Dermis microvascular lymphatic vessel endothelial cell (primary cell): Measurements from ENCODE around the gene IMMP2L. TPM values are rescaled to one million over a fixed set of nuclear protein-coding genes. Genes with fewer than 3 reads are reported as not detected.
A peak's percentile ranks its signal among the peaks of the same experiment; 100 is the strongest.
"Not testable (repeated sequence)": the region's sequence is repeated elsewhere in the genome, so short reads cannot be mapped to it uniquely, and the experiment has no call there.

Experiments
- DNase-seq, 2 donors: peaks; one replicate each; pipeline versions ENCODE4 v3.0.0 to v3.0.0-alpha.2; 2010; ENCODE audit warnings: low read depth in 2 of 2
- total RNA-seq: library from RNA; depleted of rRNA; stranded (reverse); fragments of >200 nt; gene quantifications from 2 replicates; pipeline ENCODE4 v1.2.1, GENCODE V29; 2014

The IMMP2L gene
- total RNA-seq, 1 donor from 2014 or later: 6.0 TPM

GRCh38 chr7:111080495-111081105 is 481.7 kb downstream of the IMMP2L start:
- DNase-seq: no peak

- DNase-seq: no peak
These were observed 485.3 kb downstream of the IMMP2L start for GRCh38 chr7:111077001-111077400.

GRCh38 chr7:111076205-111076604 is 486.1 kb downstream of the IMMP2L start:
- no peak for DNase-seq

- no peak for DNase-seq
These were observed 486.8 kb downstream of the IMMP2L start for GRCh38 chr7:111075498-111075897.

- no peak for DNase-seq
These were observed 487.5 kb downstream of the IMMP2L start for GRCh38 chr7:111074748-111075146.

GRCh38 chr7:111074071-111074747 is 488.1 kb downstream of the IMMP2L start:
- DNase-seq: peak in 1 of 2 donors; percentile 5

GRCh38 chr7:111072658-111073057 is 489.6 kb downstream of the IMMP2L start:
- DNase-seq: not testable (repeated sequence)

- no peak for DNase-seq
These were observed 490.7 kb downstream of the IMMP2L start for GRCh38 chr7:111071556-111071955.

- no peak for DNase-seq
These were observed 493.7 kb downstream of the IMMP2L start for GRCh38 chr7:111068618-111069017.

GRCh38 chr7:111067682-111068081 is 494.6 kb downstream of the IMMP2L start:
- DNase-seq: no peak

- DNase-seq: no peak
These were observed 495.0 kb downstream of the IMMP2L start for GRCh38 chr7:111067251-111067650.

- no peak for DNase-seq
These were observed 499.1 kb downstream of the IMMP2L start for GRCh38 chr7:111063166-111063565.

- no peak for DNase-seq
These were observed 502.5 kb downstream of the IMMP2L start for GRCh38 chr7:111059833-111060232.

GRCh38 chr7:111057066-111057465 is 505.2 kb downstream of the IMMP2L start:
- DNase-seq: no peak

- no peak for DNase-seq
These were observed 505.9 kb downstream of the IMMP2L start for GRCh38 chr7:111056371-111056770.

GRCh38 chr7:111053035-111053434 is 509.3 kb downstream of the IMMP2L start:
- DNase-seq: peak in 1 of 2 donors; percentile 4

GRCh38 chr7:111051832-111052231 is 510.5 kb downstream of the IMMP2L start:
- DNase-seq: no peak

GRCh38 chr7:111050875-111051416 is 511.3 kb downstream of the IMMP2L start:
- no peak for DNase-seq

GRCh38 chr7:111049971-111050680 is 512.2 kb downstream of the IMMP2L start:
- no peak for DNase-seq

GRCh38 chr7:111047595-111047994 is 514.7 kb downstream of the IMMP2L start:
- DNase-seq: no peak

GRCh38 chr7:111045449-111045848 is 516.8 kb downstream of the IMMP2L start:
- no peak for DNase-seq

GRCh38 chr7:111043561-111043960 is 518.7 kb downstream of the IMMP2L start:
- DNase-seq: no peak
